GM12872 (cell line): ENCODE measurements around the gene ZSWIM8.

Experiments
- TF ChIP-seq, protein P1 (sequence below): IDR thresholded peaks from 3 replicates; pipeline ENCODE4 v1.5.1; 2011; ENCODE audit warnings: low read depth, mild to moderate bottlenecking, low read length, moderate library complexity; ENCODE audit not compliant: insufficient read depth

ZSWIM8 gene

DNA sequence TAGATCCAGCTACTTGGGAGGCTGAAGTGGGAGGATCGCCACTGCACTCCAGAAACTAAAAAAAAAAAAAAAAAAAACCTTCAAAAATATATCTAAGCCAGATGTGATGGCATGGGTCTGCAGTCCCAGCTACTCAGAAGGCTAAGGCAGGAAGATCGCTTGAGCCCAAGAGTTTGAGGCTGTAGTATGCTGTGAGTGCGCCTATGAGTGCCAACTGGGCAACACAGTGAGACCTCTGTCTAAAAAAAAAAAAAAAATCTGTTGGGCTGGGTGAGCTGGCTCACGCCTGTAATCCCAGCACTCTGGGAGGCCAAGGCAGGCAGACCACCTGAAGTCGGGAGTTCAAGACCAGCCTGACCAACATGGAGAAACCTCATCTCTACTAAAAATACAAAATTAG is 6.4 kb upstream of the ZSWIM8 start:
- TF ChIP-seq, protein P1, sequence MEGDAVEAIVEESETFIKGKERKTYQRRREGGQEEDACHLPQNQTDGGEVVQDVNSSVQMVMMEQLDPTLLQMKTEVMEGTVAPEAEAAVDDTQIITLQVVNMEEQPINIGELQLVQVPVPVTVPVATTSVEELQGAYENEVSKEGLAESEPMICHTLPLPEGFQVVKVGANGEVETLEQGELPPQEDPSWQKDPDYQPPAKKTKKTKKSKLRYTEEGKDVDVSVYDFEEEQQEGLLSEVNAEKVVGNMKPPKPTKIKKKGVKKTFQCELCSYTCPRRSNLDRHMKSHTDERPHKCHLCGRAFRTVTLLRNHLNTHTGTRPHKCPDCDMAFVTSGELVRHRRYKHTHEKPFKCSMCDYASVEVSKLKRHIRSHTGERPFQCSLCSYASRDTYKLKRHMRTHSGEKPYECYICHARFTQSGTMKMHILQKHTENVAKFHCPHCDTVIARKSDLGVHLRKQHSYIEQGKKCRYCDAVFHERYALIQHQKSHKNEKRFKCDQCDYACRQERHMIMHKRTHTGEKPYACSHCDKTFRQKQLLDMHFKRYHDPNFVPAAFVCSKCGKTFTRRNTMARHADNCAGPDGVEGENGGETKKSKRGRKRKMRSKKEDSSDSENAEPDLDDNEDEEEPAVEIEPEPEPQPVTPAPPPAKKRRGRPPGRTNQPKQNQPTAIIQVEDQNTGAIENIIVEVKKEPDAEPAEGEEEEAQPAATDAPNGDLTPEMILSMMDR = no peak

DNA sequence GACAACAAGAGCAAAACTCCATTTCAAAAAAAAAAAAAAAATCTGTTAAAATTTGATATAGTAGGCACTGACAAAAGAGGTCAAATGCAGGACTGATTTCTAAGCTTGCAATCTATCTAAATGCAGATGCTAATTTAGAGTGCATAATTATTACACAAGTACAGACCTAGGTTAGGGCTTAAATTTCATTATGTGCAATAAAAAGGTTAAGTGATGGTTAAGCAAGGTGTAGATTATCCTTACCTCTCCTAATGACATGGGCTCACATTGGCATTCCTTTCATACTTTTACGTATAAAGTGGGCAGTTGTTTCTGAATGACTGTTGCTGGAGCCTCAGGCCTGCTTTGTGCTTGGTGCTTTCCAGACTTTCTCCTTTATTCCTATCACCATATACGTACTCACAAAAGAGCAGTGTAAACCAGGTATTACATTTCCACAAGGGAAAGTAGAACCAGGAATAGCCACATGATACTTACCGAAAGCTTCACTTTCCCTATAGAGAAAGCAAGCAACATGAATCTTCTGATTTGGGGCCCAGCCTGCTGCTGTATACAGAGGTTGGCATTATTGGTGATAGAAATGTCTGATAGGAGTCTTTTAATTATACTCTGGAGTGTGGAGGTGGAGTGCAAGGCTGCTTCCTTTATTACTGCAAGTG is 5.7 kb upstream of the ZSWIM8 start:
- TF ChIP-seq, protein P1 = no peak

DNA sequence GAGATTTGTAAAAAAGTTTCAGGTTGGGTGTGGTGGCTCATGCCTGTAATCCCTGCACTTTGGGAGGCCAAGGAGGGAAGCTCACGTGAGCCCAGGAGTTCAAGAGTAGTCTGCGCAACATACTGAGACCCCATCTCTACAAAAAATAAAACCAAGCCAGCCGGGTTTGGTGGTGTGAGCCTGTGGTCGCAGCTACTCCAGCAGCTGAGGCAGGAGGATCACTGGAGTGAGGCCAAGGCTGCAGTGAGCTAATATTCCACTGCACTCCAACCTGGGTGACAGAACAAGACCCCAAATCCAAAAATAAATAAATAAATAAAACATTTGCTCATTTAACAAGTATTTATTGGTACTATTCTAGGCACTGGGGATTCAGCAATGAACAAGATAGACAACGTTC is 5.1 kb upstream of the ZSWIM8 start:
- TF ChIP-seq, protein P1 = no peak

DNA sequence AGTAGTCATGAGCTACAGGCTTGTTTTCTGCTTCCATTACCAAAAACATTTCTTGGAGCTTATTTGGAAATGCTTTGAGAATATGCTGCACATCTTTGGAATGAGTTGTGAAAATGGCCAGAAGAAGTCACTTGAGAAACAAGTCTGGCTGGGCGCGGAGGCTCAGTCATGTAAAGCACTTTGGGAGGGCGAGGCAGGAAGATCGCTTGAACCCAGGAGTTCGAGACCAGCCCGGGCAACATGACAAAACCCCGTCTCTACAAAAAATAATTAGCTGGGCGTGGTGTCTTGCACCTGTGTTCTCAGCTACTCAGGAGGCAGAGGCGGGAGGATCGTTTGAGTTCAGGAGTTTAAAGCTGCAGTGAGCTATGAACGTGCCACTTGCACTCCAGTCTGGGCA is 4.4 kb upstream of the ZSWIM8 start:
- TF ChIP-seq, protein P1 = no peak

DNA sequence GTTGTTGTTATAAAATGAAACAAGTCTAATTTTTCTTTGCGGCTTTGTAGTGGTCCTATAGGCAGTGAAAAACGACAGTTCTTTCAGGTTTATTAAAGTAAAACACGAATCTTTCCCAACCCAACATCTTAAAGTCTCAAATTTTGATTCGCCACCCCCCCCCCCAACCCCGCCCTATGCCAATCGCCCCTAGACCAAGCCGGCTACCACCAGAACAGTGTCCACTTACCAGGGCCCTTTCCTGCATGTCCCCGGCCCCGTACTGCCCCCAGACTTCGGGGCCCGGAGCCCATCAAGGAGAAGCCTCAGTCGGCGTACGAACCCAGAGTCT is 3.9 kb upstream of the ZSWIM8 start:
- TF ChIP-seq, protein P1 = no peak

DNA sequence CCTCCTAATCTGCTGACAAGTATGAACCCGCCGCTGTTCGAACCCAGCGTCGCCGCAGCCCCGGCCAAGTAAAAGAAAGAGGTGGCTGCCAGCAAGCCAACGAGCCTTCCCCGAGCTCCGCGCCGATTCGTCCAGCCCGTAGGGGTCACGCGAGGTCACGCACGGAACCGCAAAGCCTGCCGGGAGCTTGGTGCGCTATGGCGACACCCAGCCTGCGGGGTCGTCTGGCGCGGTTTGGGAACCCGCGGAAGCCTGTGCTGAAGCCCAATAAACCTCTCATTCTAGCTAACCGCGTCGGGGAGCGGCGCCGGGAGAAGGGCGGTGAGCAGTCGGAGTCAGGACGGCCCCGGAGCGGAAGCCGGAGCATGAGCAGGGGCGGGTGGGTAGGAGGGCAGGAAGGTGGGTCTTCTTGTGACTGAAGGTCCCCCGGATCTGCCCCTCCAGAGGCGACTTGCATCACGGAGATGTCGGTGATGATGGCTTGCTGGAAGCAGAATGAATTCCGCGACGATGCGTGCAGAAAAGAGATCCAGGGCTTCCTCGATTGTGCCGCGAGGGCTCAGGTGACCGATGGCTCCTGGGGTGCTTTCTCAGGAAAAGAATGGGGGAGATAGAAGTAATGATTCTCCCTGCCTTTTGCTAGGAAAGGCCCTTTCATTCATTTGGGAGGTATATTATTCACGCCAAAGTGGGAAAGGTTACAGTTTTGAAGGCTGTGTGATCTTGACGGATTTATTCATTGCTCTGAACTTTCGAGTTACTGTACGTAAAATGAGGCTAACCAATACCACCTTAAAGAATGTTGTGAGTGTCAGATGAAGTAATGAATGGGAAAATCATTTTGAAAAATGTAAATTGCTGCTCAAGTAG is 3.3 kb upstream of the ZSWIM8 start, which contains the start of gene CHCHD1:
Gene CHCHD1 (plus strand): TSS at position 170 of the 870 bp plus-strand sequence. CDS start 28 bp downstream, at position 198.
- TF ChIP-seq, protein P1 = no peak

DNA sequence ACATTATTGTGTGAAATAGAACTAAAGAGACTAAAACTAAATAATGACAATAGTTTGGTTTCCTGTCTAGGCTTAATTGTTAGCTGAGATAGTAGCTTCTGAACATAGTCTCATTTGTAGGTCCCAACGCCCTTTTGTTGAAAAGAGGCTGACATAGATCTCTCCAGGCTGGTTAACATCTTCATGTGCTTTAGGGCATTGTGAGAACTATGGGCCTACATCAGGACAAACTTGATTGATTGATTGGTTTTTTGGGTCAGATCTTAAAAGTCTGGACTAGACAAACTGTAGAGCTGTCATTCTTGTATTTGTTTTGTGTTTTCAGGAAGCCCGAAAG is 2.7 kb upstream of the ZSWIM8 start:
- TF ChIP-seq, protein P1 = no peak
